Activated T-cell treated with anti-CD3 and anti-CD28 coated beads for 24 hours (primary cell): Measurements from ENCODE around the gene HTR6.
"Not testable (repeated sequence)": the region's sequence is repeated elsewhere in the genome, so short reads cannot be mapped to it uniquely, and the experiment has no call there.

Experiments used
- DNase-seq: peaks from one replicate; pipeline ENCODE4 v3.0.0-alpha.2; 2020; ENCODE audit warnings: low read depth

The HTR6 gene

DNA sequence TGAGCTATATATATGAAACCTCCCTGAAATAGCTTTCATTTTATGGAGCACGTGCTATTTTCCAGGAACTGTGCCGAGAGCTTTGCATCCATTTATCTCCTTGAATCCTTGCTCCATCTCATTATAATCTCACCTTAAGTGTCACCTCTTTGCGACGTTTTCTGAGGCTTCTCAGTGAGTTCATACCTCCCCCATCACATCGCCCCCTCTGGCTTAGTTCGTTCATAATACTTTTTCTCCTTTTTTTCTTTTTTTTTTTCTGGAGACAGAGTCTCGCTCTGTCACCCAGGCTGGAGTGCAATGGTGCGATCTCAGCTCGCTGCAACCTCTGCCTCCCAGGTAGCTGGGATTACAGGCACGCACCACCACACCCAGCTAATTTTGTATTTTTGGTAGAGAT, 25.4 kb upstream of the HTR6 start:
- not testable (repeated sequence) for DNase-seq

DNA sequence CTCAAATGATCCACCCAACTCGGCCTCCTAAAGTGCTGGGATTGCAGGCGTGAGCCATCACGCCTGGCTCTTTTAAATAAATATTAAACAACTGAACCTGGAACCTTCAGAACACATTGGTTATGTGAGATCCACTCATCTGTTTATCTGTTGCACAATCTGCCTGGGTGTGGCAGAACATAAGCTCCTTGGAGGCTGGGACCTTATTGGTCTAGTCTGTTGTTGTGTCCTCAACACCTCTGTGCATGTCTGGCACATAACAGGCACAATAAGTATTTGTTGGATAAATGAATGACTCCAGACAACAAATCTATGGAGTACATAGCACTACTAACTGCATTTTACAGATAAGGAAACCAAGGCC, 24.7 kb upstream of the HTR6 start:
- no peak for DNase-seq

DNA sequence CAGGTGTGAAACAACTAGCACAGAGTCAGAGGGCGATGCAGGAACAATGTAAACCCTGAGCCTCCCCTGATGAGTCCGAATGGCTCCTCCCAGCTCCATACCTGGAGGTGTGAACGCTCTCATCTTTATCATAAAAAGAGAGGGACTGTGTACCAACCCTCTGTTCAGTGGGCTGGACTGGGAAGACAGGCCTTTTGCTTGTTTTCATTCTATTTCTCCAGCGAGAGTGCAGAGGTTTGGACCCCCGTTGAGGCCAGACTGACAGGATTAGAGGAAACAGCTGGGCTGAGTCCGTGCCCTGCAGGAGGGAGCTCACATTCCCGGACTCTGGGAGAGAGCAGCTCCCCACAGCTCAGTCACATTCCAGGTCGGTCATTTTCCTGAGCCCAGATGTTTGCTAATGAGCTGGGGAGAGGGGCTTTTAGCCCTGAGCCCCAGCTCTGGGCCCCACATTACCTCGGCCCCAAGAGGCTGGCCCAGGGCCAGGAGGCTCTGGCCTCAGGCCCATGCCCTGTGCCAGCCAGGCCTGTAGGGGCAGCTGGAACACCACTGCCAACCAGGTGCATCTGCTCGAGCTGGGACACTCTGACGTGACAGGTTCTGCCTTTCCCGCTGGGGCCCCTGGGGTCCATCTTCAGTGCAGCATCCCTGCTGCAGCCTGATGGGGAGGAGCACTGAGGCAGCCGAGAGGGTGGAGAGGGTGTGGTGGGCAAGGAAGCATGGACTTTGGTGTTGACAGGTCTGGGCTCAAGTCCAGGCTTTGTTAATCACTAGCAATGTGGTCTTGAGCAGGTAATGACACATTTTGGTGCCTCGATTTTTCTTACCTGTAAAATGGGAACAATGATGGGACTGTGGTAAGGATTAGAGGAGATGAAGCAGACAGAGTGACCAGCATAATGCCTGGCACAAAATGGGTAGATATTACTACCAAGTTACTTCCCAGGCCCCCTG, 24.0 kb upstream of the HTR6 start:
- no peak for DNase-seq

DNA sequence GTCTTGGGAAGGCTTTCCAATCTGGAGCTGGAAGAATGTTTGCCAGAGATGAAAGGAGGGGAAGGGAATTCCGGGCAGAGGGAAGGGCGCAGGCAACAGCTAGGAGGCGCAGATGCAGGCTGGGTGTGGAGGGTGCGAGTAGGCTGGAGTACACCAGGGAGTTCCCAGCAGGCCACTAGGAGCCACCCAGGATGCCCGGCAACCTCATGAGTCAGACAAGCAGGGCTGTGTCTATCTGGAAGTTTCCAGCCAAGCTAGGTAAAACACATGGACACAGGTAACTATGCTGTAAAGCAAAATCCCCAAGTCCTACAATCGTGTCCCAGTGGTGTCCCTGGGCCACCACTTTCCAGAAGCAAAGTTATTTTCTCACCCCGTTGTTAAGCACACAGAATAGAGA, 21.6 kb upstream of the HTR6 start:
- DNase-seq, result no peak

DNA sequence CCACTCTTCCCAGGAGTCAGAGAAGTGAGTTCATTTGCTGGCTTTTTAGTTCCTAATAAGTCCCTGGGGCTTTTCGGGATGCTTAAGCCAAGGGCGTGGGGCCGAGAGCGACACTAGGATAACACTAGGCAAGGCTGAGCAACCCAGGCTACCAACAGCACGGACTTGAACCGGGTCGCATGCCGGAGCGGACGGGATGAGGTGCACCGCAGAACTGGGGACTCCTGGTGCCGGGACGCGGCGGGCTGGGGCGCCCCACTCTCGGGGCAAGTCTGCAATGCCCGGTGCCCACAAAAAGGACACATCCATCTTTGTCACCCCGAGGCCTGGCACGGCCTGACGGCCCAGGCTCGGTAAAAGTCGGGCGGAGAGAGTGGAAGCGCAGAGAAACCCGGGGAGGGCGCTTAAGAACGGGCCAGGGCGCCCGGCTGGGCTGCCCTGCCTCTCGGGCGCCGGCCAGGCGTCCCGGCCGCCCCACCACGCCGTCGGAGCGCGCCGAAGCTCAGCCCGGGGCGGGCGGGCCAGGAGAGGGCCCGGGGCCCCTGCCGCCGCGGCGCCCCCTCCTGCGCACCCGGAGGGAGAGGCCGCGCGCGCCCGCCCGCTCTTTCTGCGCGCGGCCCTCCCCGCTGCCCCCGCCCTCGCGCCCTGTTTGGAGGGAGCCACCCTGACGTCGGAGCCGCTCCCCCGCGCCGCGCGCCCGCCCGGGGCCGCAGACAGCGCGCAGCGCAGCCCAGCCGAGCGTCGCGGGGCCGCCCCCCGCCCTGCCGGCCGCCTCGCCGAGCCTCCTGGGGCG, 20.9 kb upstream of the HTR6 start, which contains the start of gene NBL1:
Gene NBL1 (plus strand): TSS at position 710 of the 793 bp plus-strand sequence. CDS start 10,720 bp downstream, outside the sequence.
- DNase-seq, result peak; percentile 54

DNA sequence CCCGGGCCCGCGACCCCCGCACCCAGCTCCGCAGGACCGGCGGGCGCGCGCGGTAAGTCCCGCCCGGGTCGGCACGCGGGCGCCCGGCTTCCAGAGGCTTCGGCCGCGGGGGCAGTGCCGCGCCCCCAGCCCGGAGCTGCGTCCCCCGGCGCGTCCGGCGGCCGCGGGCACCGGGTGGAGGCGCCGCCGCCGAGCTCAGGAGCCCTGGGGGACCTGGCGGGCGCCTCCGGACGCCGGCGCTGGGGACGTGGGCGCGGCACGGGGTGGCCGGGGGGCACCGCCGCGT, 20.3 kb upstream of the HTR6 start:
- no peak for DNase-seq

DNA sequence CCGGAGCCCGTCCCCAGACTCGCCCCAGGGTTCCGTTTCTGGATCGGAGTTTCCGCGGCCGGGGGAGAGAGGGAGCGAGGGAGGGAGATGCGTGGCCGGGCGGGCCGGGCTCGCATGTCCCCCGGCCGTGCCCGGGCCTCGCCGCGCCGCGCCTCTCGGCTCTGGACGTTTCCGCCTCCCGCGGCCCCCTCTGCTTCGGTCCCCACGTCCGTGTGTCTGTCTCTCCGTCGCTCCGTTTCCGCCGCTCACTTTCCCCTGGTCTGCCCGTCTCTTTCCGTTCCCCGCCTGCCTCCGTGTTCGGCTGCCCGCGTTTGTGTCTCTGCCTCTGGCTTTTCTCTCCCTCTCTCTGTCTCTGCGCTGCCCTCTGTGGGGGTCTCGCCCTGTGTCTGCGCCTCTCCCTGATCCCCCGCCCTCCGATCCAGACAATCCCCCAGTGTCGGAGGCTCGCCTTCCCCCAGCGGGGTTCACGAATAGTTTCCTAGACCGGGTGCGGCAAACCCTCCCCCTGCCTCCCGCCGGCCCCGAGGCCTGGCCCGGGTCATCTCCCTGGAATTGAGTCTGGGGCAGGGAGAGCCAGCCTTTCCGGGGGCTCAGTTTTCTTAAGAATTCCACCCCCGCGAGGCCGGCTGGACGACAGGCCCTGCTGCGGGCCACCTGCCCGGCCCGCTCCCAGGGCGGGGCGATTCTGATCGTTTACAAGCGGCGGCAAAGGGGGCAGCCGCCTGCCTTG, 19.8 kb upstream of the HTR6 start:
- DNase-seq, result no peak

DNA sequence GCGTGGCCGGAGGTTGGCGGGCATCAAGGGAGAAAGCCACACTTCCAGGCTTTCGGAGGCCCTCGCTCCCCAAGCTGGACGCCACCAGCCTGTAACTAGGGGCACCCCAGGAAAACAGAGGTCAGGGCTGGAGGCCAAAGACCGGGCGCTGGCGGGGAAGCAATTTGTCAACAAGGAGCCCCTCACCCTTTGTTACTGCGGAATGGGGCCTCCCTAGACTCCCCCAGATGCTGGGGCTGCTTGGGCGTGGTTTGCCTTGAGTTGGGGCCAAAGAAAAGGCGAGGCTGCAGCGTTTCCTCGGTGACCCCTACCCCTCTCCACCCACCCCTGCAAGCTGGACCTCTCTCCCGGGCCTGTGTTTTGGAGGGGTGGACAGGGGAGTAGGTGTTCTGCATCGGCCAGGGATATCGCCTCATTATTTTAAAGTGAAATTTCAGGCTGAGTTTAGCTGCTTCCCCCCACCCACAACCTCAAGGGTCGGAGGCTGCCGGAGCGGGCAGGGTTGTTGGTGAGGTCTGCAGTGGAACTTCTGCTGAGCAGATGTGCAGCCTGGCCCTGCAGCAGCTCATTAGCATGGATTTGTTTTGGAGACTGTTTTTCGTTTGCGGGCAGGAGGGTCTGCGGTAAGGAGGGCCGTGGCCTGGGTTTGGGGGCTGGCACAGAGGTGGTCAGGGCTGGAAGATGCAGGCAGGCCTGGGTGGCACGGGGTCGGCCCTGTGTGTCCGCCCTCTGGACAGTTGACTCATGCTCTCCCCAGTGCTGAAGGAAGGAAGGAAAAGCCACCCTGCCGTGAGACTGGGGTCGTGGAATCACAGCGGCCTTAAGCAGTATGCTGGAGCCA, 19.0 kb upstream of the HTR6 start:
- DNase-seq, result no peak

DNA sequence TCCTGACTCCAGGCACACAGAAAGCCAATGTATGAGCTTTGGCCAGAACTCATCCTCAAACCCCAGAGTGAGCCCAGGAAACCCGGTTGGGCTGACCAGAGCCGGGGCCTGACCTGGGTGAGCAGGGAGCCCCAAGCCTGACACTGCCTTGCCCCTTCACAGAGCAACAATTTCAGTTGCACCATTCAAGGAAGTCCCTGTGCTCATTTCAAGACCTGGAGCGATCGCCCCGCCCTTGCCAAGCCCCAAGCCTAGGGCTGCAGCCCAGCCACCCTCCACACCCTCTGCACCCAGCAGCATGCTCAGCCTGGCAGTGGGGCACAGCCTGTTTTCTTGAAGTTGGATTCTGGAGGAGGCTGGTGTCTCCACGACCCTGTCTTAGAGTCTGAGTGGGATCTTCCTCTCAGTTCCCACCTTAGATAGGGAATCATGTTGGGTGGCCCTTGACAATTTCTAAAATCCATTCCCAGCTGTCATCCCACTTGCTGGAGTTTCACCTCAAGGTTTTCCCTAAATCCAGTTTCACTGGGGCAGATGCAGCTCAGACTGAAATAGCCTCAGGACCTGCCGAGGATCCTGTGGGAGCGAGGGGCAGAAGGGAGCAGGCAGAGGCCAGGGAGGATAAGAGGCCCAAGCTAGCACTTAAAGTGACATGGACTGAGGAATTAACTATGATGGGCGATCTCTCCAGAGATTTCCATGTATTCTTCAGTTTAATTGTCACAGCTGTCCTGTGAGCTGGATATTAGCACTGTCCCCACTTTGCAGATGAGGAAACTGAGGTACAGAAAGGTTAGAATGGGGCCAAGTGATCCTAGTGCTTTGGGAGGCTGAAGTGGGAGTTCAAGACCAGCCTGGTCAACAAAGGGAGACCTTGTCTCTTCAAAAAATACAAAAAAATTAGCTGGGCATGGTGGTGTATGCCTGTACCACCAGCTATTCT, 18.0 kb upstream of the HTR6 start:
- no peak for DNase-seq

DNA sequence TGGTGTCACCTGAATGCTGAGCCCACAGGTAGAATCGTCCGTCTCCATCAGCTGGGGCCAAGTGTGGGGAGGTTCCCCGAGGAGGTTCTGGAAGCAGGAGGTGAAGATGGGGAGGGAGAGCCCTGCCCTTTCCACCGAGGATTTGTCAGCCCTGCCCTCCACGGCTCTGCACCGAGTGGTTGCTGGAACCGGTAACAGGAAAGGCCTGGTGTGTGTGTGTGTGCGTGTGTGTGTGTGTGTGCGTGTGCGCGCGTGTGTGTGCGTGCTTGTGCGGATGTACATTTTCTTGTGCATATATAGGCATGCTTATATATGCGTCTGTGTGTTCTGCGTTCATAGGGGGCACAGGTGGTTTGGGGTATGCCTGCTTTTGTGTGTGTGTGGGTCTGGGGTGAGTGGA, 17.0 kb upstream of the HTR6 start:
- no peak for DNase-seq

DNA sequence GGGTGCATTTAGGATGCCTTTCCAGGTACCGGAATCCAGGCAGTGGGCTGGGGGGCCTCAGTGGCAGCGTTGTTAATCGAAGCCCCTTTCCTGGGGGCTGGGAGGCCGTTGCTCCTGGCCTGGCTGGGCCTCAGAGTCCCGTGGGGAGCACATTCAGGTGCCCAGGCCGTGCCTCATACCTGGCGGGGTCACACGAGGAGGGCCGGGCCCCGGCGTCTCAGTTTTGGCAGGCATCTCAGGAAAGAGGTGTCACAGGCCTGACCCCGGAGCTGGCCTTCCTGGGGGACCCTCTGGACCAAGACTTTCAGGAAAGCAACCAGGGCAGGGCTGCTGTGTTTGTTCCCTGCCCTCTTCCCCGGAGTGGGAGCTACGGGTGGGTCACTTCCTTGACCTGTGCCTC, 16.4 kb upstream of the HTR6 start:
- no peak for DNase-seq

DNA sequence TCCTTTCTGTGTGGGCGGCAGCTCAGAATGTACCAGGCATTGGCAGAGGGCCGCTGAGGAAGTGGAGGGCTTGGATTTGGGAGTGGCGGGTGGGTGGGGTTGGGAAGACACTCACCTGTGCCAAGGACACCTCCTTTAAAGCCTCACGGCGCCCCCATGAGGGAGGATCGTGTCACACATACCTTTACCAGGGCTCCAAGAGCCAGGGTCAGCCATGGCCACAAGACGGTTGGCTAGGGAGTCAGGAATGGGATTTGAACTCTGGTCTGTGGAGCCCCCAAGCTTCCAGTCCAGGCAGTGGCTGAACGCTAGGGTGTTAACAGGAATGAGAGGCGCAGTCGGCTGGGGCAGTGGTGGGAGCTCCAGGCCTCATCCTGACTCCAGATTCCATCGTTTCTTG, 16.0 kb upstream of the HTR6 start:
- DNase-seq, result no peak

DNA sequence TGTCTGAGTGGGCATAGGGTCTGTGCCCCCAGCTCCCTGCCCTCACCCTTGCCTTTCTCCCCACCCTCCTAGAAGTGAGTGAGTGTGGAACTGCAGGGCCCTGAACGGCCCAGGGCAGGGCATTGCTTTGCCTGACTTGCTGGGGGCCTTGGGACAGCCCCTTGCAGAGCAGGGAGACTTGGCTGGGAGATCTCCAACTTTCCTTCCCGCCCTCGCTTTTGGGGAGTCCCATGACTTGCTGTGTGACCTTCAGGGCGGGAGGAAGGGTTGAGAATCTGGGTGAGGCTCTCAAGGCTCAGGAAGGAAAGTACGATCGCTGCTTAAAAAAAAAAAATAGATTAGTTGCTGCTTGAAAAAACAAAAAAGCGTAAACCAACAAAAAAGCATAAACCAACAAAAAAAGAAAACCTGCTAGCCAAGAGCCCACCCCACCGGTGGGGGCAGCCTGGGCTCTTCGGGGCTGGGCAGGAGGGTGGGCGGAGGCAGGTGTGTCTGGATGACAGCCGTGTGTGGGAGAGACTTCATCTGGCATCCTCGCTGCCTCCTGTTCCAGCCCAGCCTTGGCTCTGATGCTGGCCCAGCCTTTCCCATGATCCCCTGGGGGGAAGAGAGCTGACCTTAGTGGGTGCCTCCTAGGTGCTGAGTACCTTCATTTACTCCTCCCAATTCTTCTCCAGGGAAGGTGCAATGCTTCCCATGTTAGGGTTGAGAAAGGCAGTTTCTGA, 14.1 kb upstream of the HTR6 start:
- DNase-seq, result no peak

DNA sequence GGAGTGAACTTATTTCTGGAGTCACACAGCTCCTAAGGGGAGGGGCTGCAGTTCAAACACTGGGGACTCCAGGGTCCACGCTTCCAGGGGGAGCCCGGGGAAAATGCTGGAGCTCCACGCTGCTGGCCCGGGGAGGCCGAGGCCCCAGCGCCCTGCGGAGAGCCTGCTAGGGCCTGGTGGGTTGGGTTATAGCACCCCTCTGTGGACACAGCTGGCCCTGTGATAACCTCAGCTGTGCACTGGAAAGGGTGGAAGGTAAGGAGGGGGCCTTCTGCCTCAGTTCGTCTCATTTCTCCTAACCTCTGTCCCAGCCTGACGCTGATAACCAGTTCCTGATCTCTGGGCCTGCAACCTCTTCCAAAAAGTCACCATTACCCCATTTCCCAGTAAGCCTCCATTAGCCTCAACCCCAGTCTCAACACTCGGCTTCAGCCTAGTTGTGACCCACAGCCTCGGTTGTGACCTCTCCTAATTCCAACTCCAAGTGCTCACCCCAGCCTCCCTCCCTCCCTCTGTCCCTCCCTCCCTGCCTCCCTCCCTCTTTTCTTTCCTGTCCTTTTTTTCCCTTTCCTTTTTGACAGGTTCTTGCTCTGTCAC, 13.4 kb upstream of the HTR6 start:
- no peak for DNase-seq

DNA sequence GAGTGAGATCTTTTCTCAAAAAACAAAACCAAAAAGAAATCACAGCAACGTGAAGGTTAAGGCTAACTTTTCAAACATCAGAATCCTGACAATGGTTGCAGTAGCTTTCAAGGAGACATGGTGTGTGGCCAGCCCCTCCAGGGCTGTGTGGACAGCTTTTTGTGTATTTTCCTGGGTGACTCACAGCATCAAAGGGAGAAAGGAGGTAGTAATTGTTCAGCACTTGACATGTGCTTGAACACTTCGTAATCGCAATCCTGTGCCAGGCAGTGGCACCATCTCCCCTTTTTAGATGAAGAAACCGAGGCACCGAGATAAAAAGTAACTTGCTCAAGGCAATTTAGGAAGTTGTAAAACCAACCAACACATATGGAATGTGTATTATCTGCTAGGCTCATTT, 10.3 kb upstream of the HTR6 start:
- no peak for DNase-seq

DNA sequence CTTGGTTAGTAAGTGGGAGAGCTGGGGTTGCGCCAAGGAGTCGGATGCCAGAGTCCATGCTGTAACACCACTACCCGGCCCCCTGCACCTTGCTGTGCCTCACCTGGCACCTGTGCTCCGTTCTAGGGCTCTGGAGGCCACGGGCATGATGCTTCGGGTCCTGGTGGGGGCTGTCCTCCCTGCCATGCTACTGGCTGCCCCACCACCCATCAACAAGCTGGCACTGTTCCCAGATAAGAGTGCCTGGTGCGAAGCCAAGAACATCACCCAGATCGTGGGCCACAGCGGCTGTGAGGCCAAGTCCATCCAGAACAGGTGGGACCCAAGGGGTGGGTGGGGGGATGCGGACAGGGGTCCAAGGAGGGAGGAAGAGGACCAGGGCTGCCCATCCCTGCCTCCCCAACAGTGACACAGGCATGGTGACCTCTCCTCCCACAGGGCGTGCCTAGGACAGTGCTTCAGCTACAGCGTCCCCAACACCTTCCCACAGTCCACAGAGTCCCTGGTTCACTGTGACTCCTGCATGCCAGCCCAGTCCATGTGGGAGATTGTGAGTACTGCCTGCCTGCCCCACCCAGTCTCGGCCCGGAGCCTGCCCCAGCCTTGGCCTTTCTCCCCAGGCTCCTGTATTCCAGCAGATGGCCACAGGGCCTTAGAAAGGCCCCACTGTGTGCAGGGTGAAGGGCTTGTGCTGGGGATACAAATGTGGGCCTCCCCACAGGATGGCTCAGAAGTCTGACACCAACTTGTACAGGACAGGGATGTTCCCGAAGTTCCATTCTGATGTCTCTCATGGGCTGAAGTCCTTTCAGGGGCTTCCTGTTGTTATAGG, 9.6 kb upstream of the HTR6 start:
- DNase-seq, result no peak

DNA sequence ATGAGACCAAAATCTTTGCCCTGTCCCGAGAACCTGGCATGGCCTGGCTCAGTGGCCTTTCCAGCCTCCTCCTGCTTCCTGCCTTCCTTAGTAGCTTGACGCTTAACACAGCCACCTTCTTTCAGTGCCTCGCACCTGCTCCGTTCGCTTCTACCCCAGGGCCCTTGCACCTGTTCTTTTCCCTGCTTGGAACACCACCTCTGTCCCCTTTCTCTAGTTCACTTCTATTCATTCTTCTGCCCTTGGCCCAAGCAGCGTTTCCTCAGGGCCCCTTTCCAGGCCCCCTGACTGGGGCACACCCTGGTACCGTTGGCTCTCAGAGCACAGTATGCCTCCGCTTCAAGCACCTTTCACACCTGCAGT, 9.0 kb upstream of the HTR6 start:
- DNase-seq, result no peak

DNA sequence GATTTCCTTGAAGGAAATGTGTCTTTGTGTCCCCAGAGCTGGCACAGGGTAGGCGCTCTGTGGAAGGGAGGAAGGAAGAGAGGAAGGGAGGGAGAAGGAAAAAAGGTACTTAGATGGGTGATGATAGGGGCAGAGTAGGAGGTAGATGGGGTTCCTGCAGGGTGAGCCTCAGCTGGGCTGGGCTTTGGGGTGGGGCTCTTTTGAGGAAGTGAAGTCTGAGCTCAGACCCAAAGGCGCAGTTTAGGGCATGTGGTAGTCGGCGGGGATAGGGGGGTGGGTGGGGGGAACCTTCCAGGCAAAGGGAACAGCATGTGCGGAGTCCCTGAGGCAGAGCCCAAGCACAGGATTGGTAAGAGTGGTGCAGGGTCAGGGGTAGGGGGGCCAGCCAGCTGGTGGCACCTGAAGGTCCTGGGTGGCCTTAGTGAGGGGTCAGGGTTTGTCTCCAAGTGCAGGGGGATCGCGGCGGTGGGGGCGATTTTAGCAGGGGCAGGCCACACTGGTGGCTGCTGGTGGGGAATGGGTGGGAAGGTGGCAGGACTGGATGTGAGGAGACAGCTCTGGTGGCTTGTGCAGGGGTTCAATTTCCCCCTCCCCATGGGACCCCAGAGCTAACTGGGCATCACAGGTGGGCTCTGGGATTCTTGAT, 8.4 kb upstream of the HTR6 start:
- no peak for DNase-seq
